Omental fat pad (tissue), 4 donors: Measurements from ENCODE around the gene GNG8. TPM values are rescaled to one million over a fixed set of nuclear protein-coding genes. Genes with fewer than 3 reads are reported as not detected.

Source experiments
- ATAC-seq: fragments of 150-250 bp; one replicate; pipeline ENCODE4 v1.9.1; 2016; ENCODE audit warnings: mild to moderate bottlenecking, moderate library complexity; ENCODE audit not compliant: low FRiP score
- DNase-seq: peaks from one replicate; pipeline ENCODE4 v3.0.0-alpha.2; 2019; ENCODE audit warnings: low spot score
- total RNA-seq, 4 donors: library from RNA; depleted of rRNA; stranded (reverse); fragments of >200 nt; gene quantifications; one replicate each; pipeline ENCODE4 v1.1.0, GENCODE V29; 2016
- TF ChIP-seq, protein P1 (sequence below), 3 donors: fragments of 450-650 bp; IDR thresholded peaks; one replicate each; pipeline ENCODE4 v1.5.1; 2016 to 2017; ENCODE audit warnings: antibody characterized with exemption in 3 of 3, mild to moderate bottlenecking in 3 of 3, moderate library complexity in 2 of 3

Gene GNG8
- total RNA-seq, 4 donors from 2014 or later: not detected

DNA sequence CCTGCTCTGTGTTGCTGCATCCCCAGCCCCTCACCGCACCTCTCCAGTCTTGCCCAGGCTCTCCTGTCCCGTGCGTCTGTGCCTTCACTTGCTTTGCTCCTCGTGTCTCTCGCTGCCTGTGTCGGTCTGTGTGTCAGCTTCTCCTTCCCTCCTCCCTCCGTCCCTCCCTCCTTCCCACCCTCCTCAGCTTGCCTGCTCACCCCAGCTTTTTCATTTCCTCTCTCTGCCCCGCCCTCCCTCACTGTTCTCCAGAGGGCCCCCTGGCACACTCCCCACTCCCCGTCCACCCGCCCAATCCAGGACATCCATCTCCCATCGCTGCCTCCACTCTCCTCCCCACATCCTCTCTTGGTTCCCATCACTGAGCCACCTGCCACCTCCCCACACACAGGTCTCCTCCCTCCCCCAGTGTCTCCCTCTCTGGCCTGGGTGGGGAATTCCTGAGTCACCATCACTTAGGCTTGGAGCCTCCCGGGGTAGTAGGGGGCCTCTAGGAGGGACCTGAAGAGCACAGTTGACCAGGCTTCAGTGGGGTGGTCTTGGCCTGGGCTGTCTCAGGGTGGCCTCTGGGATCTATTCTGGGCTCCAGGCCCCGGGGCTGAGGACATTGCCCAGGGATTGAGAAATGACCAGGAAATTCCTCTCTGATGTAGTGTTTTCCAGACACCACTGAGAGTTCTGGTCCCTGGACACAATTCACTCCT, 10.9 kb downstream of the GNG8 start, which contains the start of gene PTGIR:
TSS of gene PTGIR (minus strand) at position 132 of the 704 bp plus-strand sequence. CDS start 864 bp downstream, outside the sequence.
- ATAC-seq (peak; percentile 57), DNase-seq (no peak)
- TF ChIP-seq, protein P1, sequence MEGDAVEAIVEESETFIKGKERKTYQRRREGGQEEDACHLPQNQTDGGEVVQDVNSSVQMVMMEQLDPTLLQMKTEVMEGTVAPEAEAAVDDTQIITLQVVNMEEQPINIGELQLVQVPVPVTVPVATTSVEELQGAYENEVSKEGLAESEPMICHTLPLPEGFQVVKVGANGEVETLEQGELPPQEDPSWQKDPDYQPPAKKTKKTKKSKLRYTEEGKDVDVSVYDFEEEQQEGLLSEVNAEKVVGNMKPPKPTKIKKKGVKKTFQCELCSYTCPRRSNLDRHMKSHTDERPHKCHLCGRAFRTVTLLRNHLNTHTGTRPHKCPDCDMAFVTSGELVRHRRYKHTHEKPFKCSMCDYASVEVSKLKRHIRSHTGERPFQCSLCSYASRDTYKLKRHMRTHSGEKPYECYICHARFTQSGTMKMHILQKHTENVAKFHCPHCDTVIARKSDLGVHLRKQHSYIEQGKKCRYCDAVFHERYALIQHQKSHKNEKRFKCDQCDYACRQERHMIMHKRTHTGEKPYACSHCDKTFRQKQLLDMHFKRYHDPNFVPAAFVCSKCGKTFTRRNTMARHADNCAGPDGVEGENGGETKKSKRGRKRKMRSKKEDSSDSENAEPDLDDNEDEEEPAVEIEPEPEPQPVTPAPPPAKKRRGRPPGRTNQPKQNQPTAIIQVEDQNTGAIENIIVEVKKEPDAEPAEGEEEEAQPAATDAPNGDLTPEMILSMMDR (IDR thresholded peaks at IDR 0.05): no peak

DNA sequence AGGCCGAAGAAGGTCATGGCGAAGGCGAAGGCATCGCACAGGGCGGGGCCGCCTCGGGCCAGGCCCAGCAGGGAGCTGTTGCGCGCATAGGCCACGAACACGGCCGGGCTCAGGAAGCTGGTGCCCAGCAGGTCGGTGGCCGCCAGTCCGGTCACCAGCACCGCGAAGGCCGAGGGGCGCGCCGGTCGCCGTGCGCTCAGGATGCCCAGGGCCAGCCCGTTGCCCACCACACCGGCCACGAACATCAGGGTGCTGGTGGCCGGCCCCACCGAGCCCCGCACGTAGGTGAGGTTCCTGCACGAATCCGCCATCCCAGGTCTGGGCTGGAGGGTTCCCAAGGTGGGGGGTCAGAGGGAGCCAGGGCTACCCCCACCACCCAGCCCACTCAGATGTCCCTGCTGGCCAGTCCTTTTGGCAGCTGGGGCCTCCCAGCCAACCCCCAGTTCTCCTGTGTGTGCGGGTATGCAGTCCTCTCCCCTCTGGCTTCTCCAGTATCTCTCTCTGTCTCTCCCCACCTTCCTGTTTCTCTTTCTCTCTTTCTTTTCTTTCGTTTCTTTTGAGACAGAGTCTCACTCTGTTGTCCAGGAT, 12.0 kb downstream of the GNG8 start:
- no peak for DNase-seq
- no peak for ATAC-seq
- TF ChIP-seq, protein P1 (IDR thresholded peaks at IDR 0.05): no peak

DNA sequence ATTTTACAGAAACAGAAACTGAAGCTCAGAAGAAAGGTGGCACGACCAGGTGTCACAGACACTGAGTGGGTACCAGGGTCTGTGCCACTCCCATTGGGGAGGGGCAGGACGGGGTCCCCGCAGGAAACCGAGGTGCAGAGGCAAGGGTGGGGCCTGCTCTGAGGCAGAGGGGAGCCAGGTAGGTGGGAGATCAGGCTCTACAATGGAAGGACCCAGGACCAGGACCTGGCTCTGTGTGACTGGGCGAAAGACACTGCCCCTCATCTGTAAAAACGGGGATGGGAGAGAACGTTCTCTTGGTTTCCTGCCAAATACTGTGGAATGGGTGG, 13.9 kb downstream of the GNG8 start:
- TF ChIP-seq, protein P1 (IDR thresholded peaks at IDR 0.05): no peak
- DNase-seq (no peak), ATAC-seq (no peak)

DNA sequence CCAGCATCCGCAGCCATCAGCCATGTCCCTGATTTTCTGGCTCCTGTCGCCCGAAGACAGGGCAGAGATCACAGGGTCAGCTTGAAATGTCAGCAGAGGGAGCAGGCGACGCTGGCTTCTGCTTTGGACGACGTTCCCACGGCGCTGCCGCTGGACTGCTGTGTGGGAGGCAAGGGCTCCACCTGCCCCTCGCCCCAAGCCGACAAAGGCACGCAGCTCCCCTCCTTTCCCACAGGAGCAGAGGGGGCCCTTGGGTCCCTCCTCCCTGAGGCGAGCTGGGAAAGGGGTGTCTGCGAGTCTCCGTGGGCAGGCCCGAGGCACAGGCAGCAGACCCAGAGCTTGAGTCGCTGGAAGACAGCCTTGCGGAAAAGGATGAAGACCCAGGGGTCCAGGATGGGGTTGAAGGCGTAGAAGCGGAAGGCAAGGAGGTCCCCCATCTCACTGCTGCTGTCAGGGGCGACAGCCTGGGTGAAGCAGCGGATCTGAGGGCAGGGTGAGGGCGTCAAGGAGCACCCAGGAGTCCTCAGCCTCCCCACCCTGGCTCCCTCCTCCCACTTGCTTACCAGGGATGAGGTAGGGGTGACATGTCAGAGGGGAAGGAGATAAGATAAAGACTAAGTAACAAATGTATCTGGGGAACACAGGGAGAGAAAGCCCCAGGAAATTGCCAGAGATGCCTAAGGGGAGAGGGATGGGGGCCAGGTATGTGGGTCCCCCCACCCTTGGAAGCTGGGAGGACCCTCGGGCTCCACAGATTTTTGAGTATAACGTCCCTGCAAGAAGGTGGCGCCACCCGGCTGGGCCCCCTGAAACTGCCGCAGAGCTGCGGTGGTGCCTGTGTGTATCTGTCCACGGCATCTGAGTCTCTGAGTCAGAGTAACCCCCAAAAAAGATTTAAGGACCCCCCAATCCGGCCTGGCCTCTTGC, 14.5 kb downstream of the GNG8 start:
- no peak for ATAC-seq
- TF ChIP-seq, protein P1 (IDR thresholded peaks at IDR 0.05): no peak
- DNase-seq: no peak

DNA sequence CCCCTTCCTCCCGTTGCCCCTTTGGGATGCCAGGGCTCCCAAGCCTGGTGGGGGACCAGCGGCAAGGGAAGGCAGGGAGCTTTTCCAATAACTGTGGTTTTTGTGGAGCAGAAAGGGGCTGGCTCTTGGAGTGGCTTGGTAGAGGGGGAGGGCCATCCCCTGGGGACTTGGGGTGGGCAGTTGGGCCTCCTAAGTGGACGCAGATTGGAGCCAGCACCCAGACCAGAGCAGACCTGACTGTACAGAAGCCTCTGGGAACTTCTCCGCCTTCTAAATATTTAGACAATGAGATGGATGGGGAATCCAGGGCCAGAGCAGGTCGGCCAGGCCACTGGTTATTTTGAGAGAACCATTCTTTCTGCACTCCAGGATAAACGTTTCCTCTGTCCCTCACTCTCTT, 15.3 kb downstream of the GNG8 start:
- TF ChIP-seq, protein P1 (IDR thresholded peaks at IDR 0.05): no peak
- no peak for ATAC-seq
- no peak for DNase-seq

DNA sequence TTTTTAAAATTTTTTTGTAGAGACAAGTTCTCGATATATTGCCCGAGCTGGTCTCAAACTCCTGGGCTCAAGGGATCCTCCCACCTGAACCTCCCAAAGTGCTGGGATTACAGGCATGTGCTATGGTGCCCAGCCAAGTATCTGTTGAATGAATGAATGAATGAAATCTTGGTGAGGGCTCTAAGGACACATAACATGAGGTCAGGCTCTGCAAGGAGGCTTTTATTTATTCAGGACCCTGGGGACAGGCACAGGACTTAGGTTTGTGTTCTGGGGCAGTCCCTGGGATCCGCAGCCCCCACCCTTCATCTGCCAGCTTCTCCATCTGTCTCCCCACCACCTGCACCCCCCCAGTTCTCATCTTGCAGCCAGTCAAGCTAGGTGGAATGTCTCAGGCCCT, 15.7 kb downstream of the GNG8 start:
- no peak for ATAC-seq
- DNase-seq: no peak
- TF ChIP-seq, protein P1 (IDR thresholded peaks at IDR 0.05): no peak
